Large intestine (tissue), 3 donors: Measurements from ENCODE around the gene CYP3A7. TPM values are rescaled to one million over a fixed set of nuclear protein-coding genes. Genes with fewer than 3 reads are reported as not detected.
A peak's percentile ranks its signal among the peaks of the same experiment; 100 is the strongest.
"Not testable (repeated sequence)": the region's sequence is repeated elsewhere in the genome, so short reads cannot be mapped to it uniquely, and the experiment has no call there.

Source experiments
- DNase-seq, 2 donors: peaks; one replicate each; pipeline versions ENCODE4 v3.0.0 to v3.0.0-alpha.2; 2013
- H3K27ac ChIP-seq: one replicate; pipeline ENCODE4 v1.5.1; 2013; ENCODE audit warnings: low read length
- H3K27me3 ChIP-seq: 2 replicates; pipeline ENCODE4 v1.6.1; 2013; ENCODE audit warnings: low read length; ENCODE audit not compliant: control insufficient read depth, insufficient read depth
- H3K36me3 ChIP-seq: 2 replicates; pipeline ENCODE4 v1.6.1; 2013; ENCODE audit warnings: low read length; ENCODE audit not compliant: control insufficient read depth, insufficient read depth
- H3K4me1 ChIP-seq: one replicate; pipeline ENCODE4 v1.6.1; 2013; ENCODE audit warnings: low read length; ENCODE audit not compliant: control insufficient read depth, insufficient read depth
- H3K4me3 ChIP-seq: one replicate; pipeline ENCODE4 v1.5.1; 2013; ENCODE audit warnings: low read length
- H3K9me3 ChIP-seq: one replicate; pipeline ENCODE4 v1.6.1; 2013; ENCODE audit warnings: mild to moderate bottlenecking, low read depth, low read length, moderate library complexity; ENCODE audit not compliant: control insufficient read depth
- WGBS: methylation state at CpG from one replicate; pipeline ENCODE4 v1.1.5; 2013; ENCODE audit warnings: low lambda C conversion rate; ENCODE audit not compliant: insufficient coverage; 5-methylcytosine and 5-hydroxymethylcytosine counted together
- polyA plus RNA-seq: library from polyadenylated mRNA; unstranded; fragments of 120-200 nt; gene quantifications from one replicate; pipeline ENCODE4 v1.2.1, GENCODE V29; 2013

The CYP3A7 gene
- polyA plus RNA-seq, 1 donor: 1.8 TPM

DNA sequence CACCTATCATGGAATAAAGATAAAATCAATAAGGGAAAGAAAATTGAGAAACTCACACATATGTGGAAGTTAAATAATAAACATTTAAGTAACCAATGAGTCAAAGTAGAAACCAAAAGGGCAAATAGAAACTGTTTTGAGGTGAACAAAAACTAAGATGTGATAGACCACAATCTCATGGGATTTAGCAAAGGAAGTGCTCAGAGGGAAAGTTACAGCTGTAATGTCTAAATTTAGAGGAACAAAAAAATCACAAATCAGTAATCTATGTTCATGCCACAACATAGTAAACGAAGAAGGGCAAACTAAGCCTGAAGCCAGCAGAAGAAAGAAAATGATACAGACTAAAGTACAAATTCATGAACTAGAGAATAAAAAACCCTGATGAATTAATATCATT lies 32.7 kb upstream of the CYP3A7 start:
- 86% methylated on average over 1 of the region's 1 CpG for WGBS
- no peak for DNase-seq
- Histone ChIP-seq H3K4me3 (no peak overlapping the region), H3K27ac (no peak overlapping the region), H3K9me3 (no peaks in the 10 kb centered on the region), H3K27me3 (no peaks in the 10 kb centered on the region), H3K4me1 (peaks cover 8% of the 10 kb centered on the region), H3K36me3 (no peaks in the 10 kb centered on the region)

DNA sequence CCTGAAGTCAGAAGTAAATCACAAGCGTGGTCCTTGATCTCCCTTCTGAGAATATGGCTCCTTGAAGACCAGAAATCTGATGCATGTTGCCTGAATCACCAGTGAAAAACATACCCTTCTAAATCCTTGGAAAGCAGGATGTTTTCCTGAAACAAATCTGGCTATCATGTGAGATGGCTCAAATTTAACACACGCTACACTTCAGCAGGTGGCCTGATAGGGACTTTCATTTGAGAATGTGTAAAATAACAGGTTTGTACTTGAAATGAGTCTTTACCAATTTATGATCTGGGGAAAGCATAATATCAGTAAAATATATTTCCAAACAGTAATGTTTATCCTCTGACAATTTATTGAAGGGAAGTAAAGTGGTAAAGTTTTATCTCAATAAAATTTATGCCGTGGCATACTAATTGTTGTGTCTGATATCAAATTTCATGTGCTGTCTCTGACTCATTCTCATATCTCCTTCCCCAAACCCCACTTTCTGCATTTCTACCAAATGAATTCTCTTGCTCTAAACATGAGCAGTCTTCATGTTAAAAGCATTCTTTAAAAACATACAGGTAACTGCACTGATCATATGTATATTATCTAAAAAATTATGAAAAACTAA lies 31.6 kb upstream of the CYP3A7 start:
- no peak for DNase-seq
- H3K9me3 ChIP-seq: no peaks in the 10 kb centered on the region
- no peaks in the 10 kb centered on the region for H3K27me3 ChIP-seq
- H3K4me3 ChIP-seq: no peak overlapping the region
- H3K36me3 ChIP-seq: no peaks in the 10 kb centered on the region
- WGBS: 100% methylated on average over 1 of the region's 3 CpGs
- no peak overlapping the region for H3K27ac ChIP-seq
- peaks cover 1% of the 10 kb centered on the region for H3K4me1 ChIP-seq

DNA sequence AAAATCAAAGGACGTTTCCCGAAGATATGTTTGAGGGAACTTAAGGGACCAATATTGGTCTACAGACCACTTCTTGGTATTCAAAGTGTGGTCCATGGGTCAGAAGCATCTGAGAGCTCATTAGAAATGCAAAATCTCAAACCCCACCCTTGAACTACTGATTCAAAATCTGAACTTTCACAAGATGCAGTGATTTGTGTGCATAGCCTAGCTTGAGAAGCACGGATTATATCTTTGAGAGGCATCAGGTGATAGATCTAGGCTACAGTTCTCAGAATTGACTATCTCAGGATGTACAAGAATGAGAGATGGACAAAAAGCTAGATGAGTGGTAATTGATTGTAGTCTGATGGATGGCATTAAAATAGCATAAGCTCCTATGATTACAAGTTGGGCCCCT lies 29.5 kb upstream of the CYP3A7 start:
- H3K4me1 ChIP-seq: no peaks in the 10 kb centered on the region
- DNase-seq: no peak
- no peaks in the 10 kb centered on the region for H3K27me3 ChIP-seq
- H3K36me3 ChIP-seq: no peaks in the 10 kb centered on the region
- no peak overlapping the region for H3K4me3 ChIP-seq
- no peaks in the 10 kb centered on the region for H3K9me3 ChIP-seq
- no peak overlapping the region for H3K27ac ChIP-seq
- WGBS: 93% methylated on average over 3 of the region's 3 CpGs

DNA sequence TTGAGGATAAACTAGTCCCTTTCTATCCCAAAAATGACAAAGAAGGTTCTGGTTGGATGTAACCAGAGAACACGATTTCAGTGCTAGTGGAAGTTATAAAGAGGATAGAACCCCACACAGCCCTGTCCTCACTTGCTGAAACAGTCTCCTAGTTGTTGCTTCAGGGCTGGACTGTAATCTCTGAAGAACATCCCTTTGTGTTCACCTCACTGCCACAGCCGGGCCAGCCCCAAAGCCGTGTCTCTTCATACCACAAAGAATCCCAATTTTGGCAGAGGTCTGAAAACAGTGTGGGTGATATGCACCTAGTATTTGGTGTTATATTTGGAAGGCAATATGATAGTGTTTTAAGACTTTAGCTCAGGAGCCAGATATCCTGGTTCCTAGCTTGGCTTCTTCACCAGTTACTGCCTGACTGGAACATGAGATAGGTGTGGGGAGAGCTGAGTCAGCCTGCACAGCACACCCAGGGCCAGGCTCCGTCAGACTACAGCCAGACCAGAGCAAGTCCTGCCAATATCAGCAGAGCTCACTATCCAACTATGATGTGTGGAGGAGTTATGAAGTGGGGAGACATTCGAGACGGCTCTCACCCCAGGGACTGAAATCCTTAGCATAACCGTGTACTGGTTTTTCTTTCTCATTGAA lies 27.8 kb upstream of the CYP3A7 start:
- DNase-seq: no peak
- H3K36me3 ChIP-seq: no peaks in the 10 kb centered on the region
- 80% methylated on average over 1 of the region's 7 CpGs for WGBS
- no peaks in the 10 kb centered on the region for H3K4me1 ChIP-seq
- no peak overlapping the region for H3K4me3 ChIP-seq
- H3K27ac ChIP-seq: no peak overlapping the region
- no peaks in the 10 kb centered on the region for H3K27me3 ChIP-seq
- no peaks in the 10 kb centered on the region for H3K9me3 ChIP-seq

DNA sequence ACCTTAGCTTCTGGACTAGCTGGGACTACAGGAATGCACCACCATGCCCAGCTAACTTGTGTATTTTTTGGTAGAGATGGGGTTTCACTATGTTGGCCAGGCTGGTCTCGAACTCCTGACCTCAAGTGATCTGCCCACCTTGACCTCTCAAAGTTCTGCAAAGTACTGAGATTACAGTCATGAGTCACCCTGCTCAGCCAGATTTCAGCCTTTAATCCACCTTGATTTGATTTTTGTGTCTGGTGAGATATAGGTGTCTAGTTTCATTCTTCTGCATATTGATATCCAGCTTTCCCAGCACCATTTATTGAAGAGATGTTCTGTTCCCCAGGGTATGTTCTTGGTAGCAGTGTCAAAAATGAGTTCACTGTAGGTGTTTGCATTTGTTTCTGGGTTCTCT lies 20.1 kb upstream of the CYP3A7 start:
- no peak overlapping the region for H3K4me3 ChIP-seq
- DNase-seq: no peak
- no CpG with 5 or more reads among the region's 1 CpG for WGBS

DNA sequence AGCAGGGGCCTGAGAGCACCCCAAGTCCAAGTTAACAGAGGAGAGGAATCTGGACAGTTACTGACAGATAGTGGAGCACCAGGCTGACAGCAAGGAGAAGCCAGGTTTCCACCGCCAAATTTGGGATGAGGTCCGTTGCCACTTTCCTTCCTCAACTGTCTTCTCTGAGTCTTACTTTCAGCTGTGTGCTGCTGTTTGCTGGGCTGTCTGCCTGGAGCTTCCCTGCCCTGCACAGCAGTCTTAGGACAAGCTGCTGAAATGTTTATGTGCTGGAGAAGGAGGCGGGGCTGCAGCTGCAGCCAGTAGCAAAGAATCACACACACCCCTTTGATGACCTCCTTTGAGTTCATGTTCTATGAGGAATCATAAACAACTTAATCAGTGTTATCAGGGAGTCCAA lies 17.4 kb upstream of the CYP3A7 start:
- Histone ChIP-seq H3K4me3 (no peak overlapping the region), H3K27ac (peak overlapping the region; percentile 87), H3K9me3 (no peaks in the 10 kb centered on the region), H3K36me3 (no peaks in the 10 kb centered on the region), H3K4me1 (peaks cover 26% of the 10 kb centered on the region), H3K27me3 (no peaks in the 10 kb centered on the region)
- DNase-seq: peak; percentile 74 to 78
- WGBS: no CpG with 5 or more reads among the region's 3 CpGs

More for the DNA sequence above, 20.1 kb upstream of the CYP3A7 start:
- Histone ChIP-seq H3K27me3 (no peaks in the 10 kb centered on the region), H3K4me1 (peaks cover 26% of the 10 kb centered on the region), H3K27ac (no peak overlapping the region), H3K36me3 (no peaks in the 10 kb centered on the region), H3K9me3 (no peaks in the 10 kb centered on the region)

DNA sequence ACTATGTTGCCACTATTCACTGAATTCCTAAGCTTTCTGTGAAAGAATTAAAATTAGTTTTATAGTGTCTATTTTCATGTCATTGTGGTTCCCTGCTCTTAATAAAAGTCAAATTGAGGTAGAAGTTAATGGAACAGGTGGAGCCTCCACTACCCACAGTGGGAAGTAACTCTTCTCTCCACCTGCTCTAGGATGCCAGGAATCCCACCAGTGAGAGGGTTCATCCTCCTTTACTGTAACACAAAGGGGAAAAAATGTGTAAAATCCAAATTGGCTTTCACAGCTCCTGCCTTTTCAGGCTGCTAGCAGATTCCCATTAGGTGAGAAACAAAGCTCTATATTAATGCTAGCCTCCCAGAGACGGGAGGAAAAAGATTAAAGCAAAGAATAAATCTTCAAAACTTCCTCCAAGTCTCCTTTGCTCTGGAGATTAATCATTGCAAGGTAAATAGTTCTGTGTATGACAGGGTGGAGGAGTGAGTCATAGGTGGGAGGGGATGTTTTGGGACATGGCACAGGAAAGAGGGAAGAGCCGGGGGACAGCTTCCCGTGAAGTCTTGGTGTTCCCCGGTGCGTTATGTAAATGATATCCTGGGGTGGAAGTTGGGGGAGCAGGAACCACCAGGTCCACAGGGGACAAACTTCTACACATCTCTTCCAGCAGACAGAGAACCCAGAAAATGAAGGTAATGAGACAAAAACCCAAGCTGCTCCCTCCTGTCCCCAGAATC lies 16.5 kb upstream of the CYP3A7 start:
- DNase-seq: peak; percentile 57 to 61
- not testable (repeated sequence) for H3K36me3 ChIP-seq, H3K27me3 ChIP-seq, H3K4me3 ChIP-seq, H3K9me3 ChIP-seq
- WGBS: no CpG with 5 or more reads among the region's 5 CpGs
- H3K27ac ChIP-seq: peak overlapping the region; percentile 87
- peaks cover 26% of the 10 kb centered on the region for H3K4me1 ChIP-seq

DNA sequence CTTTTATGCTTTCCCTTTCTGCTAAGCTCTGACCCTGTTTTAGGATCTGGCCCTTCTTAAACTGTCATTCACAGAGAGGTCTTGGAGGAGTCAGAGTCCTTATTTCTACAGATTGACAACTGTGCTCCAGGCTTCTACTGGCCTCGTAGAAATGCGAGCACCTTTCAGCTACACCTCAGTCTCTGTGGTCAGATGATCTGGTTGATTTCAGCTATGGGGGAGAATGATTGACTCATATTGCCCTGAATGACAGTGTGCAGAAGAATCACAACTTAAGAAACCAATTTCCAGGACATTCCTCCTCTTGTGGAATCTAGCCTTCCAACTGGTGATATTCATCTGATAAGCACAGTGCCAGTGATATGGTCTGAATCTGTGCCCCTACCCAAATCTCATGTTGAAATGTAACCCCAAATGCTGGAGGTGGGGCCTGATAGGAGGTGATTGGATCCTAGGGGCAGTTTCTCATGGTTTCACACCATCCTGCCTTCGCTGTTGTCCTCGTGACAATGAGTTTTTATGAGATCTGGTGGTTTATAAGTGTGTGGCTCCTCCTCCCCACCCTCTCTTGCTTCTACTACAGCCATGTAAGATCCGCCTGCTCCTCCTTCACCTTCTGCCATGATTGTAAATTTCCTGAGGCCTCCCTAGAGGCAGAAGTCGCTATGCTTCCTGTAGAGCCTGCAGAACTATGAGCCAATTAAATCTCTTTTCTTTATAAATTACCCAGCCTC lies 14.0 kb upstream of the CYP3A7 start:
- WGBS: 100% methylated on average over 1 of the region's 6 CpGs
- Histone ChIP-seq H3K4me1 (peaks cover 26% of the 10 kb centered on the region), H3K27ac (no peak overlapping the region), H3K9me3 (no peaks in the 10 kb centered on the region), H3K27me3 (no peaks in the 10 kb centered on the region), H3K4me3 (no peak overlapping the region), H3K36me3 (no peaks in the 10 kb centered on the region)
- DNase-seq: no peak

DNA sequence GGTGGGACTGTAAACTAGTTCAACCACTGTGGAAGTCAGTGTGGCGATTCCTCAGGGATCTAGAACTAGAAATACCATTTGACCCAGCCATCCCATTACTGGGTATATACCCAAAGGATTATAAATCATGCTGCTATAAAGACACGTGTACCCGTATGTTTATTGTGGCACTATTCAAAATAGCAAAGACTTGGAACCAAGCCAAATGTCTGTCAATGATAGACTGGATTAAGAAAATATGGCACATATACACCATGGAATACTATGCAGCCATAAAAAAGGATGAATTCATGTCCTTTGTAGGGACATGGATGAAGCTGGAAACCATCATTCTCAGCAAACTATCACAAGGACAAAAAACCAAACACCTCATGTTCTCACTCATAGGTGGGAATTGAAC lies 11.9 kb upstream of the CYP3A7 start:
- WGBS: no CpG with 5 or more reads among the region's 3 CpGs
- H3K36me3 ChIP-seq, H3K27ac ChIP-seq, H3K9me3 ChIP-seq, DNase-seq, H3K4me3 ChIP-seq, H3K27me3 ChIP-seq: not testable (repeated sequence)
- peaks cover 16% of the 10 kb centered on the region for H3K4me1 ChIP-seq

DNA sequence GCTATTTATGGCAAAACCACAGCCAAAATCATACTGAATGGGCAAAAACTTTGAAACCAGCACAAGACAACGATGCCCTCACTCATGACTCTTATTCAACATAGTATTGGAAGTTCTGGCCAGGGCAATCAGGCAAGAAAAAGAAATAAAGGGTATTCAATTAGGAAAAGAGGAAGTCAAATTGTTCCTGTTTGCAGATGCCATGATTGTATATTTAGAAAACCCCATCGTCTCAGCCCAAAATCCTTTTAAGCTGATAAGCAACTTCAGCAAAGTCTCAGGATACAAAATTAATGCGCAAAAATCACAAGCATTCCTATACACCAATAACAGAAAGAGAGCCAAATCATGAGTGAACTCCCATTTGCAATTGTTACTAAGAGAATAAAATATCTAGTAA lies 10.4 kb upstream of the CYP3A7 start:
- WGBS: no CpG with 5 or more reads among the region's 3 CpGs
- not testable (repeated sequence) for H3K27me3 ChIP-seq, H3K9me3 ChIP-seq, DNase-seq, H3K36me3 ChIP-seq, H3K4me3 ChIP-seq, H3K4me1 ChIP-seq, H3K27ac ChIP-seq
